GM12872 (cell line): ENCODE data around the gene ZNF771.

Source experiments
- TF ChIP-seq, protein P1 (sequence below): IDR thresholded peaks from 3 replicates; pipeline ENCODE4 v1.5.1; 2011; ENCODE audit warnings: low read depth, mild to moderate bottlenecking, low read length, moderate library complexity; ENCODE audit not compliant: insufficient read depth

ZNF771 gene

DNA sequence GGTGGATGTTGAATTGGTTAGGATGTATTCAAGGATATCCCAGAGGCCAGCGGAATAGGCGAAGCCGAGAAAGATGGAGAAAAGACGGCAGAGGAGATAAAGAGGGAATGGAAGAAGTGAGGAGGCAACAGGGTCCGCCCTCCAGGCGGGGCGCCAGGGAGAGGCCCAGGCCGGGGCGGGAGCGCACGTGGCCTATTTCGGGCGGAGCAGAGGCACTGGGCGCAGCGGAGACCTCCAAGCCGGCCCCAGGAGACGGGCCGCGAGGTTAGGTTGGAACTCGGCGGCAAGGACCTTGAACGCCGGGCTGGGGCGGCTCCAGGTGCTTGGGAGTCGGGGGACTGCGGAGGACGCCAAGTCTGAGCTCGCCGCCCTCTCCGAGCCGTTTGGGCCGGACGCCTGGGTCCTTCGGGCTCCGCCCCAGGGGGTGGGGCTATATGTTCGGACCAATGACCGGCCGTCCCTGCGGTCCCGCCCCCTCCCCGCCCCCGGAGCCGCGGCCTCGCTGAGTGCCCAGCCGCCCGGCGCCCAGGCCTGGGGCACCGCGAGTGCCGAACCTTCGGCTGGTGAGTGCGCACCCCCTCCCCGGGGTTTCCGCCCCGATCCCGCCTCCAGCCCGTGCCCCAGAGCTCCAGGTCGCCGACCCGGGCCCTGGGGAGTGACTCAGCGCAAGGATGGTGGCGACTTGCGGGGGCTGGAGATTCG lies at the start of gene ZNF771:
Gene ZNF771, plus strand, starts transcription at position 505 of the 702 bp plus-strand sequence. CDS start 448 bp downstream, outside the sequence.
- TF ChIP-seq, protein P1, sequence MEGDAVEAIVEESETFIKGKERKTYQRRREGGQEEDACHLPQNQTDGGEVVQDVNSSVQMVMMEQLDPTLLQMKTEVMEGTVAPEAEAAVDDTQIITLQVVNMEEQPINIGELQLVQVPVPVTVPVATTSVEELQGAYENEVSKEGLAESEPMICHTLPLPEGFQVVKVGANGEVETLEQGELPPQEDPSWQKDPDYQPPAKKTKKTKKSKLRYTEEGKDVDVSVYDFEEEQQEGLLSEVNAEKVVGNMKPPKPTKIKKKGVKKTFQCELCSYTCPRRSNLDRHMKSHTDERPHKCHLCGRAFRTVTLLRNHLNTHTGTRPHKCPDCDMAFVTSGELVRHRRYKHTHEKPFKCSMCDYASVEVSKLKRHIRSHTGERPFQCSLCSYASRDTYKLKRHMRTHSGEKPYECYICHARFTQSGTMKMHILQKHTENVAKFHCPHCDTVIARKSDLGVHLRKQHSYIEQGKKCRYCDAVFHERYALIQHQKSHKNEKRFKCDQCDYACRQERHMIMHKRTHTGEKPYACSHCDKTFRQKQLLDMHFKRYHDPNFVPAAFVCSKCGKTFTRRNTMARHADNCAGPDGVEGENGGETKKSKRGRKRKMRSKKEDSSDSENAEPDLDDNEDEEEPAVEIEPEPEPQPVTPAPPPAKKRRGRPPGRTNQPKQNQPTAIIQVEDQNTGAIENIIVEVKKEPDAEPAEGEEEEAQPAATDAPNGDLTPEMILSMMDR, result 0 out of 3 replicates have a peak, but pooled peaks have one; percentile 18

DNA sequence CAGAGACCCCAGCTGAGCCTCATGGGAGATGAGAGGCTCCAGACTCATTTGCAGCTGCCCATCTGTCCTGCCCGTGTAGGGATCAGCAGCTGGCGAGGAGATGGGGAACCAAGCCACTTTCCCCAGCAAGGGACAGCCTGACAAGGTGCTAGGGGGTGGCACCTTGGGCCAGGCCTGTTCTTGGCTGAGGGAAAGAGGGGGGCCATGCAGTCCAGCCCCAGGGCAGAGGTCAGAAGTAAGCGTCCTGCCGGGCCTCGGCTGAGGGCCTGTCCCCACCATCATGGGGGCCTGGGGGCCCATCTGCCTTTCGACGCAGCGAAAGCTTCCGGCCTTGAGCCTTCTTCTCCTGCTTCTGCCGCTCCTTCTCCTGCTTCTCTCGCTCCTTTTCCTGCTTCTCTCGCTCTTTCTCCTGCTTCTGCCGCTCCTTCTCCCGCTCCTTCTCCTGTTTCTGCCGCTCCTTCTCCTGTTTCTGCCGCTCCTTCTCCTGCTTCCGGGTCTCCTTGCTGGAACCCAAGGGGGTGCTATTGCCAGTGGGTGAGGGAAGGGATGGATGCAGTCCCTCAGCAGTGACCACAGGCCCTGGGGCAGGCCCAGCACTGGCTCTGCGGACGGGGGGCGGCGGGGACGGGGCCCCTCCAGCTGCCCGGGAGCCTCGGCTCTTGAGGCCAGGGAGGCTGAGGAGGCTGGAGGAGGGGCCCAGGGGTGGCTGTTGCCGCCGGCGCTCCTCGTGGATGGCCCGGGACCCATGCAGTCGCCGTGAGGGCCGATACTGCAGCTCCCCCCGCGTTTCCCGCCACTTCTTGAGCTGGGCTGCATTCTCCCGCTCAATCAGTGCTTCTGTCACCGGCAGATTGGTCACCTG lies 49.5 kb upstream of the ZNF771 start:
- TF ChIP-seq, protein P1, result no peak

DNA sequence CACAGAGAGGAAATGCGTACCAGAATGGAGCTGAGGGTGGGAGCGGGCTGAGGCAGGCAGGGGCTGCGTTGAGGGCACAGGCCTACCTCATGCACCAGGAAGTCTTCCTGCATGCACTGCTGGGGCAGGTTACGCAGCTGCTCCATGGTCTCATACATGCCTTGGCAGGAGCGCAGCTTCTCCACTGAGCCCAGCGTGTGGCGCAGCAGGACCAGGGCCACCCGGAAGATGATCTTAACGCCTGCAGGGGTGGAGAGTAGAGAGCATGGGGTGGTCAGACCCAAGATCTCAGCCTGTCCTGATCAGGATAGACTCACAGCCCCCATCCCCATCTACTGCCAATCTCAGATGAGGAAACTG lies 48.8 kb upstream of the ZNF771 start:
- TF ChIP-seq, protein P1, result no peak

DNA sequence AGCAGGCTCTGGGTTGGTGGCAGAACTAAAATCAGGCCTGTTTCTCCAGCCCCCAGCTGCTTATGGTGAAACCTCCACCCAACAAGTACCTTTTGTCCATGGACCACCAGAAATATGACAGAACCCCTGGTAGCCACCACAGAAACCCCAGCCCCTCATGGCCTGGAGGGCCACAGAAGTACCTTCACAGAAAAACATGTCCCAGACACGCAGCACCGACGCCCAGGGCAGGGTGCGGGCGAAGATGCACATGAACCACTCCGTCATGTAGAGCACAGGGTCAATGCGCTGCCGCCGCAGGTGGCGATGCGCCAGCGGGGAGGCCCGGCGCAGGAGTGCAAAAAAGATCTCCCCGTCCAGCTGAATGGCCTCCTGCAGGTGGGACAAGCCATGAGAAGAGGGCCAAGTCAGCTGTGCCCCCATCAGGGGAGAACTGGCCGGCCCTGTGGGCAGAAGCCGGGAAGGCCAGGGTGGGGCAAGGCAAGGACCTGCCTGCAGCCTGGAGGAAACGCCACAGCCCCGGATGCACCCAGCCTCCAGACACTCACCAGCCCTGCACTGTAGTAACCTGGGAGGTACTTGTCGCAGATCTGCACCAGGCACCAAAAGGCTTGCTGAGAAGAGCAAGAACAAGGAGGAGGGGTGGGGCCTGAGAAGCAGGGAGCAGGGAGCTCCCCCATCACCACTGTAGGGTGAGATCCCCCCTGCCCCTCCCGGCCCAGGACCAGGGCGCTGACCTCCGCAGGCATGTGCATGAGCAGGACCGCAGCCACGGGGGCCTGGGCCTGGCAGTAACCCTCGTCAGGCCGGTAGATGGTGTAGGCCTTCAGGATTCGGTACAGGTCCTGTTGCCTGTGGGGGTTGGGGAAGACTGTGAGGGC lies 48.2 kb upstream of the ZNF771 start:
- TF ChIP-seq, protein P1, result no peak

DNA sequence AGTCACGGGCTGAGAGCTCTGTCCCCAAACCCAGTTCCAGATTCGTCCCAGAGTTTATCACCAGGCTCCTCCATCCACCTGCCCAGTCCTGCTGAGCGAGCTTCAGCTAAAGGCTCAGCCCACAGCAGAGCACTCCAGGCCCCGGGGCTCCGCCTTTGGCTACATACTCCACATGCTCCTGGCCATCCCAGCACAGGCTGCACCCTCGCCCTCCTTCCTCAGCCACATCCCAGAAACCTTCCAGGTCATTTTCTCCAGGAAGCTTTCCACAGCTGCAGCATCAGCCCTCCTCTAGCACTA lies 47.6 kb upstream of the ZNF771 start:
- TF ChIP-seq, protein P1, result no peak

DNA sequence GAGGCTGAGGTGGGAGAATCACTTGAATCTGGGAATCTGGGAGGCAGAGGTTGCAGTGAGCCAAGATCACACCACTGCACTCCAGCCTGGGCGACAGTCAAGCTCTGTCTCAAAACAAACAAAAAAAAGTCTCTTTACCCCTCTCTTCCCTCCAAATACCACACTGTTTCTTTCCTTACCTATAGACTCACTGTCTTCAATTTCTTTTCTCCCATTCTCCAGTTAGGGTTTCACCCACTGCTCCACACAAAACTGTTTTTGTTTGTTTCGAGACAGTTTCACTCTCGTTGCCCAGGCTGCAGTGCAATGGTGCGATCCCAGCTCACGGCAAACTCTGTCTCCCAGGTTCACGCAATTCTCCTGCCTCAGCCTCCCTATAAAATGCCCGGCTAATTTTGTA lies 46.2 kb upstream of the ZNF771 start:
- TF ChIP-seq, protein P1, result no peak

DNA sequence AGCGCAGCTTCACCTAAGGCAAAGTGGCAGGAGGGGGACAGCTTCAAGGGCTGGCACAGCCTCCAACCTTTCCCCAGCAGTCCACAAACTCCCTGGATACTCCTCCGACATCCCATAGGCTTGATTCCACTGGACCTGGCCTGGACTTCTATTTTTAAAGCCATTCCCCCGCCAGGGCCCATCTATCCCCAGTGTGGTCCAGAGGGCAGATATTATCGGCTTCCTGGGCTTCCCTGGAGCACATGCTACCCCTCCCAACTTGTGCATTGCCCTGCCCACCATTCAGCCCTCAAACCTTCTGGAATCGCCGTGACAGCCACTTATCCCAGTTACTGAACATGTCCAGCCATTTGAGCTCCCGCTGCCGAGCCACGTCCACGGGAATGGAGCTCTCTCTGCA lies 42.2 kb upstream of the ZNF771 start:
- TF ChIP-seq, protein P1, result no peak
